CD8-positive, alpha-beta memory T cell (primary cell): ENCODE results near the gene SEMA3C. TPM values are rescaled to one million over a fixed set of nuclear protein-coding genes. Genes with fewer than 3 reads are reported as not detected.

Experiments used
- CTCF ChIA-PET: fragments of 350-600 bp; sonication (Branson Sonifier 250); formaldehyde crosslinking; loops from one replicate; lab custom pipeline; 2021; ENCODE audit warnings: antibody characterized with exemption; lab: Charles Lee
- POLR2A ChIA-PET: fragments of 350-600 bp; sonication (Branson Sonifier 250); formaldehyde crosslinking; loops from one replicate; lab custom pipeline; 2021; ENCODE audit warnings: antibody characterized with exemption; lab: Charles Lee
- DNase-seq, 5 donors: peaks; one replicate each; pipeline versions ENCODE4 v3.0.0 to v3.0.0-alpha.2; 2020 to 2022; ENCODE audit warnings: mixed read lengths in 1 of 5
- H3K27ac ChIP-seq: one replicate; pipeline ENCODE4 v1.7.0; 2013; ENCODE audit warnings: low read depth, mild to moderate bottlenecking, low read length, moderate library complexity
- H3K27me3 ChIP-seq: 2 replicates; pipeline ENCODE4 v1.7.0; 2013; ENCODE audit warnings: low read length, mild to moderate bottlenecking; ENCODE audit not compliant: insufficient read depth, poor library complexity, severe bottlenecking
- H3K36me3 ChIP-seq: 2 replicates; pipeline ENCODE4 v1.7.0; 2013; ENCODE audit warnings: mild to moderate bottlenecking, low read length, moderate library complexity; ENCODE audit not compliant: insufficient read depth
- H3K4me1 ChIP-seq: 2 replicates; pipeline ENCODE4 v1.7.0; 2013; ENCODE audit warnings: mild to moderate bottlenecking, low read length, moderate library complexity; ENCODE audit not compliant: insufficient read depth
- H3K4me3 ChIP-seq: 2 replicates; pipeline ENCODE4 v1.7.0; 2013; ENCODE audit warnings: mild to moderate bottlenecking, low read length
- H3K9me3 ChIP-seq: 2 replicates; pipeline ENCODE4 v1.7.0; 2013; ENCODE audit warnings: mild to moderate bottlenecking, low read length
- H3K27ac Mint-ChIP-seq, 8 donors: one replicate each; pipeline ENCODE4 v1.8.0; 2020 to 2021; ENCODE audit warnings: mixed read lengths in 8 of 8, mild to moderate bottlenecking in 6 of 8, inconsistent platforms in 3 of 8, moderate library complexity in 3 of 8
- H3K27me3 Mint-ChIP-seq, 2 donors: one replicate each; pipeline ENCODE4 v1.8.0; 2020 to 2021; ENCODE audit warnings: mixed read lengths in 2 of 2, mild to moderate bottlenecking in 1 of 2, moderate library complexity in 1 of 2
- H3K36me3 Mint-ChIP-seq, 3 donors: one replicate each; pipeline ENCODE4 v1.8.0; 2020 to 2021; ENCODE audit warnings: mixed read lengths in 3 of 3, inconsistent platforms in 1 of 3, mild to moderate bottlenecking in 1 of 3
- H3K4me1 Mint-ChIP-seq, 3 donors: one replicate each; pipeline ENCODE4 v1.8.0; 2020 to 2021; ENCODE audit warnings: mixed read lengths in 3 of 3, inconsistent platforms in 1 of 3, mild to moderate bottlenecking in 1 of 3
- H3K4me3 Mint-ChIP-seq, 7 donors: one replicate each; pipeline ENCODE4 v1.8.0; 2020 to 2021; ENCODE audit warnings: mixed read lengths in 7 of 7, mild to moderate bottlenecking in 6 of 7, moderate library complexity in 4 of 7, inconsistent platforms in 2 of 7
- H3K9me3 Mint-ChIP-seq, 5 donors: one replicate each; pipeline ENCODE4 v1.8.0; 2020 to 2022; ENCODE audit warnings: mixed read lengths in 5 of 5, mild to moderate bottlenecking in 3 of 5, moderate library complexity in 2 of 5, inconsistent platforms in 1 of 5
- polyA plus RNA-seq: library from polyadenylated mRNA; unstranded; fragments of 300-500 nt; fragmentation: Illumina TruSeq; gene quantifications from one replicate; pipeline ENCODE4 v1.2.3, GENCODE V29; 2021
- total RNA-seq, 2 experiments: library from RNA; stranded (reverse); gene quantifications; one replicate each; pipeline ENCODE4 v1.2.3, GENCODE V29; 2021

SEMA3C gene
- total and polyA plus RNA-seq, 3 experiments from 2014 or later: not detected

DNA sequence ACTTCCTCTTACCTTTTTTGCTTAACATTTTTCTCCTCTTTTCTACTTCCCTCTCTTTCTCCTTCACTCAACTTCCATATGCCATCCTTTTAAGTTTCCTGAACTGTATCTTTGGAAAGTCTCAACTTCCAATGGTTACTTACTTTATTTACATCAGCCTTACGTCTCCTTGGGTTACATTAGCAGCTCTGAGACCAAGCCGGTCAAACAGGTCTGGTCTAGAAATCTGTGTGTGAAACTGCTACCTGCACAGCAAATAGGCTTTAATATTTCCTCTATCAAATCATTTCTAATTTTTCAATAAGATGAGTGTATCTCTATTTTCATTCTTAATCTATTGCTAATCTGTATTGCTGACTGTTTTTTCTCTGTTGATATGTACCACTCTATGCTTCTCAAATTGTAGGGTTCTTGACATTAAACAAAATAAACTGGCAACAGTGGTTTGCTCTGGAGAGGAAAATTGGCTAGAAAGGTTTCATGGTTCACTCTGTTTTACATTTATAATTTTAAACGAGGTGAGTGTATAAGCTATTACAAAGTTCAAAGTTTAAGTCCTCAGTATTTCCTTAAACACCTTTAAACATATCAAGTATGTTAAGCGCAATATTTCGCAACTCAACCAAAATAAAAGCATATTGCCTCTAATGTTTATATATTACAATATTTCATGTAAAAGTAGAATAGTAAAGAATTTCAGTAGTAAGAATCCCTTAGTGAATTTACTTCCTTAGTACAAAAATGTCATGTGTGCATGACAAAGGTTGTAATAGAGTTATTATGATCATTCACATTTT, 3.6 kb upstream of the SEMA3C start:
- Mint-ChIP-seq H3K27ac (no peak overlapping the region), H3K4me1 (no peaks in the 10 kb centered on the region), H3K36me3 (no peaks in the 10 kb centered on the region), H3K27me3 (peaks cover 3 to 21% of the 10 kb centered on the region in 2 donors), H3K4me3 (no peak overlapping the region), H3K9me3 (peaks cover 8 to 16% (median 12%) of the 10 kb centered on the region in 5 donors)
- Histone ChIP-seq H3K4me3 (no peak overlapping the region), H3K27me3 (no peaks in the 10 kb centered on the region), H3K9me3 (no peaks in the 10 kb centered on the region), H3K27ac (no peak overlapping the region), H3K36me3 (no peaks in the 10 kb centered on the region), H3K4me1 (no peaks in the 10 kb centered on the region)
- ChIA-PET POLR2A (no interaction called here), CTCF (no interaction called here)
- DNase-seq: no peak

DNA sequence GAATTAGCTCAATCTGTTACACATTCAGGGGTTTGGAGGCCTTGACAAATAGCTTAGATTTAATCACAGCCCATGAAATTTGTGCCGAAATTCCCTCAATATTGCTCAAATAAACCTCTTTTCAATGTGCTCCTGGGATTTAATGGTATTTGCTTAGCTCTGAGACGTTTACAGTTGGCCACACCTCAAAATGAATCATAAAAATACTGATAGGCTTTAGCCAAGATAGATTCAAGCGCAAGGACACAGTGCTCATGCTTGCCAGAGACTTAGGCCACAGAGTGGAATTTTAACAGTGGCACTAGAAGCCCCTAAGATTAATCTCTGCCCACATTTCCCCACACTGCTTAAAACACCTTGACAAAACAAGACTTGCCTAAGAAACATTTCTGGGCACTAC, 2.3 kb upstream of the SEMA3C start:
- no peak for DNase-seq
- Histone ChIP-seq H3K4me1 (no peaks in the 10 kb centered on the region), H3K9me3 (no peaks in the 10 kb centered on the region), H3K27ac (no peak overlapping the region), H3K4me3 (no peak overlapping the region), H3K36me3 (no peaks in the 10 kb centered on the region), H3K27me3 (no peaks in the 10 kb centered on the region)
- Mint-ChIP-seq H3K4me1 (no peaks in the 10 kb centered on the region), H3K36me3 (no peaks in the 10 kb centered on the region), H3K27me3 (peaks cover 3 to 24% of the 10 kb centered on the region in 2 donors), H3K27ac (no peak overlapping the region), H3K9me3 (peaks cover 10 to 17% (median 11%) of the 10 kb centered on the region in 5 donors), H3K4me3 (no peak overlapping the region)
- ChIA-PET CTCF (no interaction called here), POLR2A (no interaction called here)

DNA sequence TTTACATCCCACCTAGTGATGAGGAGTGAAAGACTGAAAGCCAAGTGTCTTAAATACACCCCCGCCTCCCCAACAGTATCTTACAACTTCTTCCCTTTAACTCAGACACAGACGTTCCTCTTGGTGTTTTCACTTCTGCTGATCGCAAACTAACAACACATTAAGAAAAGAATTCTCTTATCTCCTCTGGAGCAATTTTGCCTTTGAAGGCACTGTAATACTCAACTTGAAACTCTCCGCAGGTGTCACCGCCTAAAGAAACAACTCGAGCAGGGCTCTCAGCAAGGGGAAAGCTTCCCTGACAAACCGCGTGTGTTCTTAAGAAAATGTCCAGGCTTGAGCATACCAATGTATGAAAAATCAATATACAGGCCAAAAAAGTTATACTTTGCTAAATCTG, 452 bp downstream of the SEMA3C start:
- no peak overlapping the region for H3K4me3 Mint-ChIP-seq
- no peak overlapping the region for H3K4me3 ChIP-seq

DNA sequence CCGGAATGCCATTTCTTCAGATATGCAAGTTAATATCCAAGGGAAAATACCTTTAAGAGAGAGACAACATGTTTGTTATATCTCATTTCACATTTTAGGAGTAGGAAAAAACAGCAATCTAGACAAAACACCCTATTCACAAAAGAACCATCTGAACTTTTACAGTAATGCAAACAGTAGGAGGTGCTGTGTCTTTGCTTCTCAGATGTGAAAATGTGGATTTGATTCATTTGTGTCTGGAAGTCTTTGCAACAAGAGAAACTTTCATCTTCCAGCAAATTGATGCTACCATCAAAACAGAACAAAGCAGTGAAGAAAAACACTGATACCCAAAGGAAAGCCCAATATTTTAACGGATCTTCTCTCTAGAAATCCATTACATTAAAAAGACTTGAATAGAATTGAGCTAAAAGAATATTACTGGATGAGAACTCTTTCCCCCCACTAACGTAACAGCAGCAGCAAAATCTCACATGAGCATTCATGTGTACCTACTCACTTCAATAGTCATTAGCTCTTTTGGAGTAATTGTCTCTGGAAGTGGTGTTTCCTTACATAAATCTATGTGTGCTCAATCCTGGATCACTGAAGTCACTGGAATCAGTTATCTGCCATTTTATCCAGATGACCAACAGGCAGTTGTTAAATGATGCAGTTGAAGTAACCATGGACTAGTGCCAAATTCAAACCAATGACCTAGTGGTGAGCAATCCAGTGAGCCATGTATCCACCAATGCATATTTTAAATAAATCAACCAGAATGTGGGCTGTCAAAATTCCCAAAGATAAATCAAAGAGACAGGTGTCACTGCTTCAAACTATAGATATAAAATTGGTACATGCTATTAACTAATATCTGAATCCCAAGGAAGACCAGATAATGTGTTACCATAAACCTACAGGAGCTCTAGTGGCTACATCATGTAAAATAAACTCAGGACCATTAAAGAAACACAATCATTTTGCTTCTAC, 1.8 kb downstream of the SEMA3C start:
- H3K4me1 ChIP-seq: no peaks in the 10 kb centered on the region
- CTCF ChIA-PET: no interaction called here
- Mint-ChIP-seq H3K4me3 (no peak overlapping the region), H3K4me1 (no peaks in the 10 kb centered on the region), H3K27ac (no peak overlapping the region), H3K36me3 (no peaks in the 10 kb centered on the region), H3K9me3 (peaks cover 10 to 21% (median 15%) of the 10 kb centered on the region in 5 donors), H3K27me3 (peaks cover 3 to 24% of the 10 kb centered on the region in 2 donors)
- H3K4me3 ChIP-seq: no peak overlapping the region
- H3K27me3 ChIP-seq: no peaks in the 10 kb centered on the region
- no peak overlapping the region for H3K27ac ChIP-seq
- H3K36me3 ChIP-seq: no peaks in the 10 kb centered on the region
- no peaks in the 10 kb centered on the region for H3K9me3 ChIP-seq
- DNase-seq: no peak
- POLR2A ChIA-PET: no interaction called here

More for the DNA sequence above, 452 bp downstream of the SEMA3C start:
- Histone ChIP-seq H3K4me1 (no peaks in the 10 kb centered on the region), H3K27me3 (no peaks in the 10 kb centered on the region), H3K9me3 (no peaks in the 10 kb centered on the region), H3K27ac (no peak overlapping the region), H3K36me3 (no peaks in the 10 kb centered on the region)
- no peak for DNase-seq
- no peaks in the 10 kb centered on the region for H3K36me3 Mint-ChIP-seq
- CTCF ChIA-PET: no interaction called here
- H3K27ac Mint-ChIP-seq: no peak overlapping the region
- POLR2A ChIA-PET: no interaction called here
- no peaks in the 10 kb centered on the region for H3K4me1 Mint-ChIP-seq
- H3K9me3 Mint-ChIP-seq: peaks cover 9 to 26% (median 13%) of the 10 kb centered on the region in 5 donors
- peaks cover 3 to 24% of the 10 kb centered on the region in 2 donors for H3K27me3 Mint-ChIP-seq

DNA sequence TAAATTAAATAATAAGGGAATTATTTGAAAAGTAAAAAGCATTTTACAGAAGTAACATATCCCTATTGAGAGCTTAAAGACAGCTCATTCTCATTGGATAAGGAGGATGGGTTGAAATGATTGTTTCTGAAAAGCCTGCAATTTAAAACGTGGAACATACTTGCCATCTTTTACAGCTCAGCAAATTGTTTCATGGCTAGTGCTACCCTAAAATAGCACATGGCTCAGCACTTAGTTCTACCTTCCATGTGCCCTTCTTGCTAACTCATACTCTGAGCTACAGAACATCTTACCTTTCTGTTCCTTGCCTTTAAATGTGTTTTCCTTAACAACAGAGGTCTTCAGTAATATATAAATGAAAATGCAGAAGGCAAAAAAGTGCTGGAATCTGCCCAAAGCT, 8.6 kb downstream of the SEMA3C start:
- H3K9me3 Mint-ChIP-seq: peaks cover 0 to 26% (median 7%) of the 10 kb centered on the region in 5 donors
- CTCF ChIA-PET: no interaction called here

DNA sequence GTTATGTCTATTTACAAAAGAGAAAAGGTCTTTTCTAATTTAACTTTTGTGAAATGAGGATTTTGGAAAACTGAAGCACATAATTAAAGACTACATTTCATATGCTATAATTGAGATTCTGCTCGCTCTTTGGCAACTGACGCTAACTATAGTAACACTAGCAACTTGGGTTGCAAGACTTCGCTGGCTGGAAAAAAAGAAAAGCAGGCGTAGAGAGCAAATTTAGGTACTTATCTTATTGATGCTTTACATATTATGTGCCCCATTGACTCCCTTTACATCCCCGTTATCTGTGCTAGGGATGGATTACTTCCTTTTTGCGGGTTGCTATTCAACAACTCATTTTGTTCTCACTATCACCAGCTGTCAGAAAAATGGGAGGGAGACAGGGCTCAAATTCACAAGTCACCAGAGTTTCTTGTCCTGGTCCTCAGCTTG, 10.5 kb downstream of the SEMA3C start:
- Mint-ChIP-seq H3K27ac (no peak overlapping the region), H3K27me3 (no peaks in the 10 kb centered on the region)
- CTCF ChIA-PET: no interaction called here

More for the DNA sequence above, 8.6 kb downstream of the SEMA3C start:
- Histone ChIP-seq H3K36me3 (no peaks in the 10 kb centered on the region), H3K27ac (no peak overlapping the region), H3K4me1 (no peaks in the 10 kb centered on the region), H3K27me3 (no peaks in the 10 kb centered on the region), H3K4me3 (no peak overlapping the region), H3K9me3 (no peaks in the 10 kb centered on the region)
- POLR2A ChIA-PET: no interaction called here
- H3K4me1 Mint-ChIP-seq: no peaks in the 10 kb centered on the region
- no peaks in the 10 kb centered on the region for H3K36me3 Mint-ChIP-seq
- no peak for DNase-seq
- H3K4me3 Mint-ChIP-seq: no peak overlapping the region
- H3K27ac Mint-ChIP-seq: no peak overlapping the region
- H3K27me3 Mint-ChIP-seq: no peaks in the 10 kb centered on the region

DNA sequence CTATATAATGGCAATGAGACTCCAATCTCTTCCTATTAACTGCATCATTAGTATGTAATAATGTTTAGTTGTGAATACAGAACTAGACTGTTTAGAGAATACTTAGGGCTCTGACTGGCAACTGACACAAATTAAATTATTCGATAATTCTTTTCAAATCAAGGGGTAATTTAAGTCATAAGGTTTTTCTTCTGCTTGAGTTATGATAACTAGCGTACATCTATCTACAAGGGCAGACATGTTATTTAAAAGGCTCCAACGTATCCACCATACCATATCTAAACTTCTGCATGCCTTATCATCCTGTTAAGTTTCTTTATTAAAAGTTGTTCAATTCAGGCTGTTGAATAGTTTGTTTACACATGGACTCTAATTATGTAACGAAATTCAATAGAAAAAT, 11.2 kb downstream of the SEMA3C start:
- Histone ChIP-seq H3K9me3 (no peaks in the 10 kb centered on the region), H3K27ac (no peak overlapping the region), H3K4me3 (no peak overlapping the region), H3K36me3 (no peaks in the 10 kb centered on the region), H3K4me1 (no peaks in the 10 kb centered on the region), H3K27me3 (no peaks in the 10 kb centered on the region)
- CTCF ChIA-PET: no interaction called here
- POLR2A ChIA-PET: no interaction called here
- Mint-ChIP-seq H3K27ac (no peak overlapping the region), H3K9me3 (peaks cover 0 to 17% (median 6%) of the 10 kb centered on the region in 5 donors), H3K36me3 (no peaks in the 10 kb centered on the region), H3K4me1 (no peaks in the 10 kb centered on the region), H3K27me3 (no peaks in the 10 kb centered on the region), H3K4me3 (no peak overlapping the region)
- no peak for DNase-seq

More for the DNA sequence above, 10.5 kb downstream of the SEMA3C start:
- no peak overlapping the region for H3K27ac ChIP-seq
- H3K9me3 ChIP-seq: no peaks in the 10 kb centered on the region
- Mint-ChIP-seq H3K9me3 (peaks cover 0 to 17% (median 3%) of the 10 kb centered on the region in 5 donors), H3K4me1 (no peaks in the 10 kb centered on the region), H3K36me3 (no peaks in the 10 kb centered on the region), H3K4me3 (no peak overlapping the region)
- no peaks in the 10 kb centered on the region for H3K4me1 ChIP-seq
- no peaks in the 10 kb centered on the region for H3K27me3 ChIP-seq
- H3K36me3 ChIP-seq: no peaks in the 10 kb centered on the region
- DNase-seq: no peak
- H3K4me3 ChIP-seq: no peak overlapping the region
- POLR2A ChIA-PET: no interaction called here

DNA sequence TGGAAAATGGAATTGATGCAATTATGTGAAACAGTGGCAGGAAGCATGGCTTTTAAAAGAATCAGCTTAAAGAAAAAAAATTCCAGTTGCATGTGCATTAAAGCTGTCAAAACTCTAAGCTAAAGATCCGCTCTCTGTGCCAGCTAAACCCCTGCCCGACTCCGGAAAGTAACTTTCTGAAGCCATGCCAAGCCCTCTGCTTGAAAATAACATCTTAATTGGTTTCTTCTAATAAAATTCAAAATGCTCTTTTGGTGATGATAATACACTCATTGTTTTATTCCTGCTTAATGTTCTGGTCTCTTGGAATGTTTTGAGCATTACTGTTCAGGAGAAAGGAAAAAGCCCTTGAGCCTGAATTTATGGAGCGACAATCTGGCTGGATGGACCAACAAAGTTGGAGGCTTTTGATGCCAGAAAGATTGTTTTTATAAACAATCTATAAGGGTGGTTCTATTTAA, 11.7 kb downstream of the SEMA3C start:
- no peaks in the 10 kb centered on the region for H3K27me3 Mint-ChIP-seq
- CTCF ChIA-PET: no interaction called here
- Histone ChIP-seq H3K4me3 (no peak overlapping the region), H3K36me3 (no peaks in the 10 kb centered on the region), H3K27me3 (no peaks in the 10 kb centered on the region), H3K4me1 (no peaks in the 10 kb centered on the region), H3K27ac (no peak overlapping the region), H3K9me3 (no peaks in the 10 kb centered on the region)
- no peak for DNase-seq
- H3K4me1 Mint-ChIP-seq: no peaks in the 10 kb centered on the region
- no peak overlapping the region for H3K27ac Mint-ChIP-seq
- H3K9me3 Mint-ChIP-seq: peaks cover 0 to 17% (median 7%) of the 10 kb centered on the region in 5 donors
- no peak overlapping the region for H3K4me3 Mint-ChIP-seq
- POLR2A ChIA-PET: no interaction called here
- H3K36me3 Mint-ChIP-seq: no peaks in the 10 kb centered on the region
